HCT116 (cell line): ENCODE data around the gene ADGRA1. TPM values are rescaled to one million over a fixed set of nuclear protein-coding genes. Genes with fewer than 3 reads are reported as not detected.

Source experiments
- ATAC-seq: fragments of 200-7000 bp; cut with Tn5 transposase; 2 replicates; pipeline ENCODE4 v1.9.1; 2020; ENCODE audit warnings: mild to moderate bottlenecking, moderate library complexity
- BruUV-seq: library from RNA; stranded (reverse); fragments of 400-500 nt; replicated peaks from 2 replicates; lab custom pipeline; 2021; lab: Mats Ljungman, UMichigan
- CTCF ChIA-PET: fragments of 300-600 bp; sonication (Branson Sonifier 250); formaldehyde crosslinking; loops from one replicate; lab custom pipeline; 2021; ENCODE audit warnings: antibody characterized with exemption; lab: Charles Lee
- POLR2A ChIA-PET: fragments of 300-600, 350-600 bp; sonication (Branson Sonifier 250); formaldehyde crosslinking; loops from one replicate; lab custom pipeline; 2021; ENCODE audit warnings: antibody characterized with exemption; lab: Charles Lee
- RAD21 ChIA-PET, 2 experiments: fragments of 300-600 bp; sonication (Branson Sonifier 250); formaldehyde crosslinking; loops; one replicate each; lab custom pipeline; 2023; ENCODE audit warnings: low total read pairs in 2 of 2; ENCODE audit not compliant: uncharacterized antibody in 2 of 2, unreplicated experiment in 2 of 2, low non-redundant PET in 1 of 2; lab: Charles Lee
- DNase-seq: peaks from one replicate; pipeline ENCODE4 v3.0.0-alpha.2; 2010; ENCODE audit warnings: low read depth, low spot score
- H2AFZ ChIP-seq: fragments of 200-600 bp; shearing (Covaris generic), sonication (generic); 2 replicates; pipeline ENCODE4 v1.6.1; 2017; ENCODE audit warnings: low read depth, mixed run types, mixed read lengths, antibody characterized with exemption, low read length; ENCODE audit not compliant: poor library complexity, severe bottlenecking
- H3K27ac ChIP-seq: 2 replicates; pipeline ENCODE4 v1.5.1; 2012; ENCODE audit warnings: low read depth, low read length
- H3K27me3 ChIP-seq: fragments of 200-600 bp; sonication (generic); 2 replicates; pipeline ENCODE4 v1.6.1; 2016; ENCODE audit warnings: mixed run types, low read length, mixed read lengths; ENCODE audit not compliant: insufficient read depth
- H3K36me3 ChIP-seq, 2 experiments: fragments of 200-500 bp in 1 of 2; fragments of 200-600 bp in 1 of 2; sonication (Bioruptor generic) in 1 of 2; sonication (generic) in 1 of 2; 2 replicates each; pipeline versions ENCODE4 v1.5.1 to v1.6.1; 2014 to 2016; ENCODE audit warnings: low read length in 2 of 2, inconsistent platforms in 1 of 2, mixed read lengths in 1 of 2, mixed run types in 1 of 2; ENCODE audit not compliant: insufficient read depth in 2 of 2, control insufficient read depth in 1 of 2
- H3K4me1 ChIP-seq, 2 experiments: fragments of 200-600 bp in 1 of 2; sonication (generic) in 1 of 2; 2 replicates each; pipeline versions ENCODE4 v1.5.1 to v1.6.1; 2012 to 2017; ENCODE audit warnings: low read length in 2 of 2, inconsistent platforms in 1 of 2, mild to moderate bottlenecking in 1 of 2, mixed read lengths in 1 of 2, mixed run types in 1 of 2, moderate library complexity in 1 of 2; ENCODE audit not compliant: insufficient read depth in 2 of 2, control insufficient read depth in 1 of 2
- H3K4me2 ChIP-seq: fragments of 200-600 bp; sonication (generic); 2 replicates; pipeline ENCODE4 v1.6.1; 2017; ENCODE audit warnings: mixed run types, low read length, mixed read lengths
- H3K4me3 ChIP-seq, 2 experiments: fragments of 200-600 bp in 1 of 2; sonication (generic) in 1 of 2; replicated peaks in 1 of 2; 2 replicates each; pipeline ENCODE4 v1.5.1; 2011 to 2016; ENCODE audit warnings: low read length in 2 of 2, control low read depth in 1 of 2, low read depth in 1 of 2, mild to moderate bottlenecking in 1 of 2, mixed read lengths in 1 of 2, mixed run types in 1 of 2
- H3K79me2 ChIP-seq: fragments of 200-600 bp; sonication (generic); 2 replicates; pipeline ENCODE4 v1.6.1; 2017; ENCODE audit warnings: mild to moderate bottlenecking, mixed run types, low read length, moderate library complexity, mixed read lengths; ENCODE audit not compliant: insufficient read depth
- H3K9ac ChIP-seq: fragments of 200-600 bp; sonication (generic); 2 replicates; pipeline ENCODE4 v1.6.1; 2016; ENCODE audit warnings: low read length, mixed read lengths
- H3K9me2 ChIP-seq: fragments of 200-600 bp; sonication (generic), shearing (Covaris generic); 2 replicates; pipeline ENCODE4 v1.6.1; 2017; ENCODE audit warnings: mixed run types, mild to moderate bottlenecking, moderate library complexity; ENCODE audit not compliant: insufficient read depth
- H3K9me3 ChIP-seq, 2 experiments: fragments of 200-500 bp in 1 of 2; fragments of 200-600 bp in 1 of 2; sonication (Bioruptor generic) in 1 of 2; sonication (generic) in 1 of 2; 2 replicates each; pipeline ENCODE4 v1.6.1; 2014 to 2017; ENCODE audit warnings: low read length in 2 of 2, mixed read lengths in 2 of 2, inconsistent platforms in 1 of 2, low read depth in 1 of 2, mild to moderate bottlenecking in 1 of 2, mixed run types in 1 of 2, moderate library complexity in 1 of 2; ENCODE audit not compliant: control insufficient read depth in 1 of 2, insufficient read depth in 1 of 2
- H4K20me1 ChIP-seq: fragments of 200-600 bp; sonication (generic), shearing (Covaris generic); 2 replicates; pipeline ENCODE4 v1.6.1; 2017; ENCODE audit warnings: mixed run types, mild to moderate bottlenecking, moderate library complexity; ENCODE audit not compliant: insufficient read depth
- CBX3 ChIP-seq: IDR thresholded peaks from 2 replicates; pipeline ENCODE4 v1.6.1; 2012; ENCODE audit warnings: low read depth
- ELF1 ChIP-seq: IDR thresholded peaks from 2 replicates; pipeline ENCODE4 v1.6.1; 2012; ENCODE audit warnings: low read depth, borderline replicate concordance
- EZH2 ChIP-seq: fragments of 200-600 bp; sonication (generic); IDR thresholded peaks from 2 replicates; pipeline ENCODE4 v1.6.1; 2017; ENCODE audit warnings: antibody characterized with exemption, mixed run types
- EZH2phosphoT487 ChIP-seq: fragments of 200-600 bp; IDR thresholded peaks from 2 replicates; pipeline ENCODE4 v1.6.1; 2018; ENCODE audit warnings: antibody characterized with exemption, borderline replicate concordance
- FOSL1 ChIP-seq: IDR thresholded peaks from 2 replicates; pipeline ENCODE4 v1.6.1; 2012; ENCODE audit warnings: low read depth
- JUND ChIP-seq: IDR thresholded peaks from 2 replicates; pipeline ENCODE4 v1.6.1; 2012
- POLR2A ChIP-seq: IDR thresholded peaks from 2 replicates; pipeline ENCODE4 v1.7.0; 2011; ENCODE audit warnings: borderline replicate concordance; ENCODE audit not compliant: insufficient read depth, insufficient read length; ENCODE audit errors: extremely low read depth
- SIN3A ChIP-seq: IDR thresholded peaks from 2 replicates; pipeline ENCODE4 v1.6.1; 2012; ENCODE audit warnings: low read depth
- ZFX ChIP-seq: fragments of 450-650 bp; IDR thresholded peaks from 2 replicates; pipeline ENCODE4 v1.6.1; 2017
- intact Hi-C: fragments of 100-400 bp; cut with micrococcal nuclease; formaldehyde crosslinking; loops from 2 replicates; pipeline ENCODE4 v1.10.0; 2022
- total RNA-seq: library from RNA; stranded (reverse); gene quantifications from one replicate; pipeline ENCODE4 v1.2.1, GENCODE V29; 2021; ENCODE audit not compliant: unreplicated experiment
- TF ChIP-seq, protein P1 (sequence below): IDR thresholded peaks from 2 replicates; pipeline ENCODE4 v1.6.1; 2012; ENCODE audit warnings: low read depth
- TF ChIP-seq, protein P2 (sequence below): IDR thresholded peaks from 2 replicates; pipeline ENCODE4 v1.6.1; 2011; ENCODE audit warnings: mild to moderate bottlenecking, low read length, moderate library complexity; ENCODE audit not compliant: insufficient replicate concordance; ENCODE audit errors: extremely low read depth

ADGRA1 gene
- total RNA-seq, 1 experiment from 2014 or later: not detected

DNA sequence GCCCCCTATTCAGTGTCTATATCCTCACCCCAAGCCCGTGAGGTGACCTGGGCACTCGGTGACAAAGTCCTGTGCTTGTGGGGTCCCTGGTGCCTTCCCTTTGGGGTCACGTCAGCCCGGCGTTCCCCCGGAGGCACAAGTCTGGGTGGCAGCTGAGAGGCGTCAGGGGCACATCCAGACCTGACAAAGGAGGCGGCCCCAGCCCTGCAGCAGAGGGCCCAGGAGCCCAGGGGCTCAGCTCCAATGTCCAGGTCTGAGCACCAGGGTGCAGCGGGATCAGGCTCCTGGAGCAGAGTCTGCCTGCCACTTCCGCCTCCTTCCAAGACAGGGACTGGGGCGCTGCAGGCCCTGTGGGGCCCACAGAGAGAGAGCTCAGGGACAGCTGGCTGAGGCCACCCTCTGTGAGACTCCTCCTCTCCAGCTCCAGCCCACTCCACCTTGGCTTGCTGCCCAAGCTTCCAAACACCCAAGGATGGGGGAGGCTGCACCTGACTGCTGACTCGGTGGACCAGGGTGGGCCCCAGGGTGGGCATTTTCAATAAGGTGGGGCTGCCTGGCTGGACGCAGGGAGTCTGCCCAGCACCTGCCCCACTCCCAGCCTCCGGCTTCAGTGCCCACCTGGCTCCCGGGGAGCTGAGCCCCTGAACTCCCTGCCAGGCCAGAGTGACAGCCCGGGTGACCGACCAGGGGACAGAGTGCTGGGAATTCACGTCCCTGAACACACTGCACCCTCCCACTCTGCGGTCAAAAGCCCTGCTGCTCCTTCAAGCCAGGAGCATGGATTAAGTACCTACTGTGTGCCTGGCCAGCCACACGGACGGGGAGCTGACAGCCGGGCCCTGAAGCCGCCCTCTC is 71.3 kb downstream of the ADGRA1 start:
- peaks cover 0 to 5% of the 10 kb centered on the region in 2 experiments; a peak in 1 of 4 replicates for H3K4me1 ChIP-seq
- ChIA-PET CTCF (no interaction called here), POLR2A (no interaction called here), RAD21 (no interaction called here)
- H3K27ac ChIP-seq: no peak overlapping the region
- no peaks in the 10 kb centered on the region for H3K27me3 ChIP-seq
- no TSS peak for BruUV-seq
- no peak overlapping the region for H3K9ac ChIP-seq
- H3K9me2 ChIP-seq: no peaks in the 10 kb centered on the region
- intact Hi-C loops: no loop called here
- no peaks in the 10 kb centered on the region for H4K20me1 ChIP-seq
- no peak overlapping the region for H3K4me2 ChIP-seq
- no peak for TF ChIP-seq FOSL1
- TF ChIP-seq, protein P1, sequence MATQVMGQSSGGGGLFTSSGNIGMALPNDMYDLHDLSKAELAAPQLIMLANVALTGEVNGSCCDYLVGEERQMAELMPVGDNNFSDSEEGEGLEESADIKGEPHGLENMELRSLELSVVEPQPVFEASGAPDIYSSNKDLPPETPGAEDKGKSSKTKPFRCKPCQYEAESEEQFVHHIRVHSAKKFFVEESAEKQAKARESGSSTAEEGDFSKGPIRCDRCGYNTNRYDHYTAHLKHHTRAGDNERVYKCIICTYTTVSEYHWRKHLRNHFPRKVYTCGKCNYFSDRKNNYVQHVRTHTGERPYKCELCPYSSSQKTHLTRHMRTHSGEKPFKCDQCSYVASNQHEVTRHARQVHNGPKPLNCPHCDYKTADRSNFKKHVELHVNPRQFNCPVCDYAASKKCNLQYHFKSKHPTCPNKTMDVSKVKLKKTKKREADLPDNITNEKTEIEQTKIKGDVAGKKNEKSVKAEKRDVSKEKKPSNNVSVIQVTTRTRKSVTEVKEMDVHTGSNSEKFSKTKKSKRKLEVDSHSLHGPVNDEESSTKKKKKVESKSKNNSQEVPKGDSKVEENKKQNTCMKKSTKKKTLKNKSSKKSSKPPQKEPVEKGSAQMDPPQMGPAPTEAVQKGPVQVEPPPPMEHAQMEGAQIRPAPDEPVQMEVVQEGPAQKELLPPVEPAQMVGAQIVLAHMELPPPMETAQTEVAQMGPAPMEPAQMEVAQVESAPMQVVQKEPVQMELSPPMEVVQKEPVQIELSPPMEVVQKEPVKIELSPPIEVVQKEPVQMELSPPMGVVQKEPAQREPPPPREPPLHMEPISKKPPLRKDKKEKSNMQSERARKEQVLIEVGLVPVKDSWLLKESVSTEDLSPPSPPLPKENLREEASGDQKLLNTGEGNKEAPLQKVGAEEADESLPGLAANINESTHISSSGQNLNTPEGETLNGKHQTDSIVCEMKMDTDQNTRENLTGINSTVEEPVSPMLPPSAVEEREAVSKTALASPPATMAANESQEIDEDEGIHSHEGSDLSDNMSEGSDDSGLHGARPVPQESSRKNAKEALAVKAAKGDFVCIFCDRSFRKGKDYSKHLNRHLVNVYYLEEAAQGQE: no peak
- TF ChIP-seq, protein P2, sequence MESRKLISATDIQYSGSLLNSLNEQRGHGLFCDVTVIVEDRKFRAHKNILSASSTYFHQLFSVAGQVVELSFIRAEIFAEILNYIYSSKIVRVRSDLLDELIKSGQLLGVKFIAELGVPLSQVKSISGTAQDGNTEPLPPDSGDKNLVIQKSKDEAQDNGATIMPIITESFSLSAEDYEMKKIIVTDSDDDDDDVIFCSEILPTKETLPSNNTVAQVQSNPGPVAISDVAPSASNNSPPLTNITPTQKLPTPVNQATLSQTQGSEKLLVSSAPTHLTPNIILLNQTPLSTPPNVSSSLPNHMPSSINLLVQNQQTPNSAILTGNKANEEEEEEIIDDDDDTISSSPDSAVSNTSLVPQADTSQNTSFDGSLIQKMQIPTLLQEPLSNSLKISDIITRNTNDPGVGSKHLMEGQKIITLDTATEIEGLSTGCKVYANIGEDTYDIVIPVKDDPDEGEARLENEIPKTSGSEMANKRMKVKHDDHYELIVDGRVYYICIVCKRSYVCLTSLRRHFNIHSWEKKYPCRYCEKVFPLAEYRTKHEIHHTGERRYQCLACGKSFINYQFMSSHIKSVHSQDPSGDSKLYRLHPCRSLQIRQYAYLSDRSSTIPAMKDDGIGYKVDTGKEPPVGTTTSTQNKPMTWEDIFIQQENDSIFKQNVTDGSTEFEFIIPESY: no peak
- no peak for TF ChIP-seq SIN3A
- TF ChIP-seq JUND: no peak
- no peak for TF ChIP-seq ELF1
- TF ChIP-seq EZH2: no peak
- no peak for TF ChIP-seq ZFX
- TF ChIP-seq POLR2A: no peak
- TF ChIP-seq CBX3: no peak
- no peak for TF ChIP-seq EZH2phosphoT487
- H3K9me3 ChIP-seq: no peaks in the 10 kb centered on the region
- no peak overlapping the region for H2AFZ ChIP-seq
- no peaks in the 10 kb centered on the region for H3K36me3 ChIP-seq
- no peaks in the 10 kb centered on the region for H3K79me2 ChIP-seq
- H3K4me3 ChIP-seq: no peak overlapping the region
- DNase-seq: no peak
- no peak for ATAC-seq
